ENCODE data around the gene ICE2. TPM values are rescaled to one million over a fixed set of nuclear protein-coding genes. Genes with fewer than 3 reads are reported as not detected.

ICE2 gene
- total RNA-seq, 1 donor from 2014 or later: 26.5 TPM

GRCh38 chr15:60400944-60401343, 78.0 kb downstream of the ICE2 start:
- peak overlapping the region; percentile 89 for H3K27ac Mint-ChIP-seq (ENCODE audit: unreplicated experiment)
- no peak overlapping the region for H3K4me3 ChIP-seq (ENCODE audit: insufficient read depth, low read depth, low read length)
- no peaks in the 10 kb centered on the region for H3K27me3 Mint-ChIP-seq (ENCODE audit: low read depth, unreplicated experiment)
- no peaks in the 10 kb centered on the region for H3K9me3 Mint-ChIP-seq (ENCODE audit: unreplicated experiment)
- H3K4me1 ChIP-seq (ENCODE audit: insufficient read depth, low read length): peaks cover 50% of the 10 kb centered on the region
- peaks cover 12% of the 10 kb centered on the region for H3K36me3 Mint-ChIP-seq (ENCODE audit: low read depth, unreplicated experiment)
- H4K20me1 ChIP-seq (ENCODE audit: insufficient read depth, low read length): peaks cover 15% of the 10 kb centered on the region
- H3K27ac ChIP-seq (ENCODE audit: low read depth, low read length): peak overlapping the region; percentile 75
- peak overlapping the region; percentile 29 for H3K4me2 ChIP-seq (ENCODE audit: low read length)
- peaks cover 18% of the 10 kb centered on the region for H3K79me2 ChIP-seq (ENCODE audit: insufficient read depth, low read length)
- H2AFZ ChIP-seq (ENCODE audit: low read depth, low read length): no peak overlapping the region
- TF ChIP-seq EZH2 (IDR thresholded peaks at IDR 0.05; ENCODE audit: insufficient read depth, low read length): no peak
- TF ChIP-seq CTCF (IDR thresholded peaks at IDR 0.05; ENCODE audit: insufficient read depth, low read depth, low read length): no peak
- no peaks in the 10 kb centered on the region for H3K9me3 ChIP-seq (ENCODE audit: insufficient read depth, low read depth, low read length)
- no peak overlapping the region for H3K9ac ChIP-seq (ENCODE audit: low read length)
- no peak overlapping the region for H3K4me3 Mint-ChIP-seq (ENCODE audit: unreplicated experiment)
- peaks cover 6% of the 10 kb centered on the region for H3K36me3 ChIP-seq (ENCODE audit: insufficient read depth, low read length)
- H3K4me1 Mint-ChIP-seq (ENCODE audit: low read depth, unreplicated experiment): peaks cover 43% of the 10 kb centered on the region
- no peaks in the 10 kb centered on the region for H3K27me3 ChIP-seq (ENCODE audit: insufficient read depth, low read length)
- FAIRE-seq (no peak), DNase-seq (ENCODE audit: low read depth) (no peak)

- peak overlapping the region; percentile 92 for H3K27ac ChIP-seq (ENCODE audit: low read depth, low read length)
- peak overlapping the region; percentile 73 for H3K4me3 Mint-ChIP-seq (ENCODE audit: unreplicated experiment)
- no peak overlapping the region for H2AFZ ChIP-seq (ENCODE audit: low read depth, low read length)
Observed at GRCh38 chr15:60399931-60400330, 79.0 kb downstream of the ICE2 start.

More at GRCh38 chr15:60399931-60400330, 79.0 kb downstream of the ICE2 start:
- Histone ChIP-seq H3K9me3 (ENCODE audit: insufficient read depth, low read depth, low read length) (no peaks in the 10 kb centered on the region), H3K36me3 (ENCODE audit: insufficient read depth, low read length) (peaks cover 17% of the 10 kb centered on the region), H3K4me3 (ENCODE audit: insufficient read depth, low read depth, low read length) (peak overlapping the region; percentile 54), H3K4me1 (ENCODE audit: insufficient read depth, low read length) (peaks cover 59% of the 10 kb centered on the region), H3K27me3 (ENCODE audit: insufficient read depth, low read length) (no peaks in the 10 kb centered on the region), H3K79me2 (ENCODE audit: insufficient read depth, low read length) (peaks cover 28% of the 10 kb centered on the region), H3K9ac (ENCODE audit: low read length) (peak overlapping the region; percentile 99), H3K4me2 (ENCODE audit: low read length) (peak overlapping the region; percentile 86), H4K20me1 (ENCODE audit: insufficient read depth, low read length) (peaks cover 25% of the 10 kb centered on the region)
- DNase-seq (ENCODE audit: low read depth) (peak; percentile 81), FAIRE-seq (peak; percentile 26)
- H3K27ac Mint-ChIP-seq (ENCODE audit: unreplicated experiment): peak overlapping the region; percentile 98
- no peaks in the 10 kb centered on the region for H3K9me3 Mint-ChIP-seq (ENCODE audit: unreplicated experiment)
- peaks cover 18% of the 10 kb centered on the region for H3K36me3 Mint-ChIP-seq (ENCODE audit: low read depth, unreplicated experiment)
- no peaks in the 10 kb centered on the region for H3K27me3 Mint-ChIP-seq (ENCODE audit: low read depth, unreplicated experiment)
- peaks cover 47% of the 10 kb centered on the region for H3K4me1 Mint-ChIP-seq (ENCODE audit: low read depth, unreplicated experiment)
- no peak for TF ChIP-seq CTCF (IDR thresholded peaks at IDR 0.05; ENCODE audit: insufficient read depth, low read depth, low read length)
- no peak for TF ChIP-seq EZH2 (IDR thresholded peaks at IDR 0.05; ENCODE audit: insufficient read depth, low read length)

Data from astrocyte (in vitro differentiated cells and primary cell).